ENCODE data around the gene FBRSL1.

Gene FBRSL1

DNA sequence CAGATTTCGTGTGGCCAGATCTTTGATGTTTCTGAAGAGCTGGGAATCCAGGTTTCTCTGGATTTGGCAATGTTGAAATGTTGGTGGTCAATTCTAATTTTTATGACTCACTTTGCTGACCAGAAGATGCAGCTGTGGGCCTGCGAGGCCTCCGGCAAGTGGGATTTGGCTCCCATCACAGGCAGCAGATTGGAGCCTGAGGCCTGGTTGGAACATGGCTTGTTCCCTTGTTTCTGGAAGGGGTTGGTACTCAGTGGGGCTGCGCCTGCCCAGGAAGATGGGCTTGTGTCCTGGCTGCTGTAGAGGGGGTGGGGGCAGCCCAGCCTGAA lies 23.1 kb downstream of the FBRSL1 start:
- no peak overlapping the region for H3K4me3 ChIP-seq (ENCODE audit: low read depth, low read length)
- TF ChIP-seq, protein P1, sequence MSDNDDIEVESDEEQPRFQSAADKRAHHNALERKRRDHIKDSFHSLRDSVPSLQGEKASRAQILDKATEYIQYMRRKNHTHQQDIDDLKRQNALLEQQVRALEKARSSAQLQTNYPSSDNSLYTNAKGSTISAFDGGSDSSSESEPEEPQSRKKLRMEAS (IDR thresholded peaks at IDR 0.05; ENCODE audit: low read depth, low read length) = no peak
- TF ChIP-seq, protein P2, sequence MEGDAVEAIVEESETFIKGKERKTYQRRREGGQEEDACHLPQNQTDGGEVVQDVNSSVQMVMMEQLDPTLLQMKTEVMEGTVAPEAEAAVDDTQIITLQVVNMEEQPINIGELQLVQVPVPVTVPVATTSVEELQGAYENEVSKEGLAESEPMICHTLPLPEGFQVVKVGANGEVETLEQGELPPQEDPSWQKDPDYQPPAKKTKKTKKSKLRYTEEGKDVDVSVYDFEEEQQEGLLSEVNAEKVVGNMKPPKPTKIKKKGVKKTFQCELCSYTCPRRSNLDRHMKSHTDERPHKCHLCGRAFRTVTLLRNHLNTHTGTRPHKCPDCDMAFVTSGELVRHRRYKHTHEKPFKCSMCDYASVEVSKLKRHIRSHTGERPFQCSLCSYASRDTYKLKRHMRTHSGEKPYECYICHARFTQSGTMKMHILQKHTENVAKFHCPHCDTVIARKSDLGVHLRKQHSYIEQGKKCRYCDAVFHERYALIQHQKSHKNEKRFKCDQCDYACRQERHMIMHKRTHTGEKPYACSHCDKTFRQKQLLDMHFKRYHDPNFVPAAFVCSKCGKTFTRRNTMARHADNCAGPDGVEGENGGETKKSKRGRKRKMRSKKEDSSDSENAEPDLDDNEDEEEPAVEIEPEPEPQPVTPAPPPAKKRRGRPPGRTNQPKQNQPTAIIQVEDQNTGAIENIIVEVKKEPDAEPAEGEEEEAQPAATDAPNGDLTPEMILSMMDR (IDR thresholded peaks at IDR 0.05; ENCODE audit: low read depth, low read length) = no peak
- no peak for TF ChIP-seq MYC (IDR thresholded peaks at IDR 0.05; ENCODE audit: low read depth, low read length)
- TF ChIP-seq POLR2A (IDR thresholded peaks at IDR 0.05; ENCODE audit: extremely low read depth, insufficient read length) = no peak
- DNase-seq (ENCODE audit: low read depth) = no peak

DNA sequence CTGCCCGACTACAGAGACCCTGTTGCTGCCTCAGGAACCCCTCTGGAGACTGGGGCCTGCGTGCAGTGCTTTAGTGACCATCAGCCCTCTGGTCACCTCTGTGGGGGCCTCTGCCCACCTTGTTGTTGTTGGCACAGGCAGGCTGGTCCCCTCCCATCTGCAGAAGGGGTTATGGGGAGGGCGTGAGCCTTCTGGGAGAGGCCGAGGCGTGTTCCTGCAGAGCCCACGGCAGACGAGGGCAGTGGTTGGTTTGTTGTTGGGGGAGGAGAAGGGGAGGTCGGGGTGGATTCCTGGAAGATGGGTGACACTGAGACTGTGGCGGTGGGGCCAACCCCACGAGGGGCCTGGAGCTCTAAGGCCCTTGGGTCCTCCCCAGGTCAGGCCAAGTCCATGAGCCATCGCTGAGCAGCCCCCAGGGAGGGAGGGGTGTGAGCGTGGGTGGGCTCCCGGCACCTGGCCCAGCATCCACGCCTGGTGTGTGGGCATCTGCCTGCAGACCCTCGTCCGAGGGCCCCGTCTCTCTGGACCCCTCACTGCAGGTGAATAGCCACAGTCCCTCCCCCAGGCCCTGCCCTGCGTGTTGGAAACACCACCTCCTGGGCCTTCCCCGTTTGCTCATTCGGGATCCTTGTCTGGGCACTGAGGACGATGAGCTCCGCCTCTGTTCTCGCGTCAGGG lies 23.6 kb downstream of the FBRSL1 start:
- no peak overlapping the region for H3K4me3 ChIP-seq (ENCODE audit: low read depth, low read length)
- TF ChIP-seq, protein P1 (IDR thresholded peaks at IDR 0.05; ENCODE audit: low read depth, low read length) = no peak
- TF ChIP-seq MYC (IDR thresholded peaks at IDR 0.05; ENCODE audit: low read depth, low read length) (no peak), POLR2A (IDR thresholded peaks at IDR 0.05; ENCODE audit: extremely low read depth, insufficient read length) (no peak)
- TF ChIP-seq, protein P2 (IDR thresholded peaks at IDR 0.05; ENCODE audit: low read depth, low read length) = no peak
- no peak for DNase-seq (ENCODE audit: low read depth)

DNA sequence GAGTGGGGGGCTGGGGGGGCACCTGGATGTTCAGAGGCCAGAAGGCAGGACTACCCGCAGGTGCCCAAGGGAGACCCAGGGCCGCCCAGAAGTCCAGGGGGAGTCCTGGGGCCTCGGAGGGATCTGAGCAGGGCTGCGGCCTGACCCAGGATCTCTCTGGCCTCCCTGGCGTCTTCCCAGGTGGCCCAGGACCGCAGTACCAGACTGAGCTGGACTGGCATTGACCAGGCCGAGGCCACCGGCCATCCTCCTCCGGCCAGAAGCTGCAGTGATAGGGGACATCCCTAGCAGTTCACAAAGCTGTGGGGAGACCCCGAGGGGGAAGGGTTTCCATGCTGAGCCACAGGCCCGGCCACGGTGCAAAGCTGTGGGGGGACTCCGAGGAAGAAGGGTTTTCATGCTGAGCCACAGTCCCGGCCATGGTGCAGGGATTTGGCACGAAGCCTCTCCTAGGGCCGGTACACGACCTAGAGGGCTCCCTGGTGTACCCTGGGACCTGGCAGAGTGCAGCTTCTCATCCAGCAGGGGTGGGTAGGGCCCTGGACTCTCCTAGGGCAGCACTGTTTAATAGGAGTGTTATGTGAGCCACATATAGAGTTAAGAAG lies 24.4 kb downstream of the FBRSL1 start:
- no peak overlapping the region for H3K4me3 ChIP-seq (ENCODE audit: low read depth, low read length)
- TF ChIP-seq, protein P1 (IDR thresholded peaks at IDR 0.05; ENCODE audit: low read depth, low read length) = no peak
- no peak for TF ChIP-seq POLR2A (IDR thresholded peaks at IDR 0.05; ENCODE audit: extremely low read depth, insufficient read length)
- TF ChIP-seq MYC (IDR thresholded peaks at IDR 0.05; ENCODE audit: low read depth, low read length) = no peak
- TF ChIP-seq, protein P2 (IDR thresholded peaks at IDR 0.05; ENCODE audit: low read depth, low read length) = no peak
- no peak for DNase-seq (ENCODE audit: low read depth)

DNA sequence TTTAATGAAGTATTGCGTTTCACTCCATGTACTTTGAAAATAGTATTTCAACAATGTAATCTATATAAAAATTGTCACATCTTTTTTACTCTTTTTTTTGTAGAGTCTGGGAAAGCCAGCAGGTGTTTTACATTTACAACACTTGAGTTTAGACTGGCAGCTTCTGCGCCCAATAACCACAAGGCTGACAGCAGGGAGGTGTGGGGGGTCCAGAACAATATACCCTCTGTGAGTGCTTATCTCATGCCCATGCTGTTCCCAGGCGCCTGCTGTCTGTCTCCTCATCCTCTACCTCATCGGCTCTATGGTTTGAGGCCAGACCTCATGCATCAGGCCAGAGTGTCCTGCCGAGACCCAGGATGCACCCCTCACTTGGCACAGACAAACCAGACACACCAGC lies 24.9 kb downstream of the FBRSL1 start:
- TF ChIP-seq, protein P2 (IDR thresholded peaks at IDR 0.05; ENCODE audit: low read depth, low read length) = no peak
- TF ChIP-seq, protein P1 (IDR thresholded peaks at IDR 0.05; ENCODE audit: low read depth, low read length) = no peak
- TF ChIP-seq POLR2A (IDR thresholded peaks at IDR 0.05; ENCODE audit: extremely low read depth, insufficient read length) = no peak
- TF ChIP-seq MYC (IDR thresholded peaks at IDR 0.05; ENCODE audit: low read depth, low read length) = no peak
- no peak for DNase-seq (ENCODE audit: low read depth)
- no peak overlapping the region for H3K4me3 ChIP-seq (ENCODE audit: low read depth, low read length)

DNA sequence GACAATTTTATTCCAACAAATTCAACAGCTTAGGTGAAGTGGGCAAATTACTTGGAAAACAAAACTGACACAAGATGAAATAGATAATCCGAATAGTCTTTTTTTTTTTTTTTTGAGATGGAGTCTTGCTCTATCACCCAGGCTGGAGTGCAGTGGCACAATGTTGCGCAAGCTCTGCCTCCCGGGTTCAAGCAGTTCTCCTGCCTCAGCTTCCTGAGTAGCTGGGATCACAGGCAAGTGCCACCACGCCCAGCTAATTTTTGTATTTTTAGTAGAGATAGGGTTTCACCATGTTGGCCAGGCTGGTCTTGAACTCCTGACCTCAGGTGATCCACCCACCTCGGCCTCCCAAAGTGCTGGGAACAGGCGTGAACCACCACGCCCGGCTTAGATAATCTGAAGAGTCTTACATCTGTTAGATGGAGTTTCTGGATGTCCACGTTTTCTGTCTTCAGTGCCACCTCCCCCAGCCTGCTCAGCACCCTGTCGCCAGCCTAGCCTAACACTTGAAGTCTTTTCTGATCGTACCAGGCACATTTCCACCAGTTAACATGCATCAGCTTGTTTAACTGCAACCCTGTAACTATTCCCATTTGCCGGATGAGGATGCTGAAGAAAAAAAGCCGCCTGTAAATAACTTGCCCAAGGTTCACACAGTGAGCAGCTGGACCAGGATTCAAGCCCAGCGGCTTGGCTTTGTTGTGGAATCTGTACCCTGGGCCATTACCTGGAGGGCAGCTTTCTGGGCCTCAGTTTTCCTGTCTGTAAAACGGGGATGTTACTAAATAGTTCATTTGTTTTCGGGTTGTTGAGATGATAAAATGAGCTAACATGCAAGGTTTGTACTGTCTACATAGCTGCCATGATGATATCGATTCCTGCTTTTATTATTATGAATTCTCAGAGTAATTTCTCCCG lies 26.4 kb downstream of the FBRSL1 start:
- DNase-seq (ENCODE audit: low read depth) = peak; percentile 59
- no peak overlapping the region for H3K4me3 ChIP-seq (ENCODE audit: low read depth, low read length)
- no peak for TF ChIP-seq POLR2A (IDR thresholded peaks at IDR 0.05; ENCODE audit: extremely low read depth, insufficient read length)
- TF ChIP-seq MYC (IDR thresholded peaks at IDR 0.05; ENCODE audit: low read depth, low read length) = no peak
